Astrocyte of the hippocampus (primary cell): ENCODE results near the gene CD44.
A peak's percentile ranks its signal among the peaks of the same experiment; 100 is the strongest.

Experiments
- DNase-seq: peaks from one replicate; pipeline ENCODE4 v3.0.0; 2011; ENCODE audit warnings: low read depth, low spot score

CD44 gene

DNA sequence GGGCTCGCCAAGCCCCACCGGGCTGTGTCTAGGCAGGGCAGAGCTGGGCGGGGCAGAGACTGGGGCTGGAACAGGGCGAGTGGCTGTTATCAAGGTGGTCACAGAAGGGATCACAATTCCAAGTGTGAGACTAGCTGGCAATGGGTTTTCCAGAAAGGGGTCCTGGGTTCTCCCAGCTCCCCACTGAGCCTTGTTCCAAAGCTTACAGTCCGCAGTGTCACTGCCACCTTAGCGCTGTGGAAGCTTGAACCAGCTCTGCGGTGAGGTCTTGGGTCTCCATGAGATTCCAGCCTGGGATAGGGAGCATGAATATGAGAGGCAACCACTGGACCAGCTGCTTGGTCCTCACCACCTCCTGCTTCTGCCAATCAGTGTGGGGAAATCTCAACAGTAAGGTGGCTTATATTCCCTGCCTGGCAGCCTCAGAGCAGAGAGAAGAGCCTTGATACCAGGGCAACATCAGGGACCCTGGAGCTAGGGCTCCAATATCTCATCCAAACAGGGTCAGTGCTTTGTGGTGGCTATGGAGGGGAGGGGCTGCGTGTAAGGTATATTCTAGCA, 831 bp downstream of the CD44 start:
- peak; percentile 77 for DNase-seq

DNA sequence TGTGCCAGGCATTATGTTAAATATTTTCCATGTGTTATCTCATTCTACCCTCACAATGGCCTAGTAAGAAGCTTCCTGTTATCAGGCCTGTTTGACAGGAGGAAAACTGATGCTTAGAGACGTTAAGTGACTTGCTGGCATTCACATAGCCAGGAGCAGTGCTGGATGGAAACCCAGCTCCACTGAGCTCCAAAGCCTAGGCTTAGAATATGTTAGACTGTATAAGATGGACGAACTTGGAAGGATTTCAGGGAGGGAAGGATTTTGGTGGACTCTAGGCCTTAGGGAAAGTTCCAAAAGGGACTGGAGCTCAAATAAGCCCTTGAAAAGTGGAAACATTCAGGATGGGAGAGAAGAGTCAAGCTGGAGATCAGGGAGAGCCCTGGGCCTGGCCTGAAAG, 2.1 kb downstream of the CD44 start:
- DNase-seq = no peak

DNA sequence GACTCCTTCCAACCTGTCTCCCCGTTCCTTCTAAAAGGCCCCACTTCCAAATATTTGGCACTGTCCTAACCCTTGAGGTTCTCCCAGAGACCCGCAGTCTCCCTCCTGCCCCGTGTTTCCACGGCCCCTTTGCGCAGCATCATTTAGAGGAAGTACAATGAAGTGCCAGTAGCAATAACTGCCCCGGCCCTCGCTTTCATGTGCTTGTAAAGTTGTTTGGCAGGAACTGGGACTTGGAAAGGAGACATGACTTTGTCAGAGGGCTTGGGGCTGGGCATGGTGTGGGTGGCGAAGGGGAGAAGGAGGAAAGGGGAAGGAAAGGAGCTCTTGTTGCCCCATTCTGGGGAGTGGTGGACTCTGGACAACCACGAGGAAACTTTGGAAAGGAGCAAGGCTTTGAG, 2.6 kb downstream of the CD44 start:
- DNase-seq = peak; percentile 35

DNA sequence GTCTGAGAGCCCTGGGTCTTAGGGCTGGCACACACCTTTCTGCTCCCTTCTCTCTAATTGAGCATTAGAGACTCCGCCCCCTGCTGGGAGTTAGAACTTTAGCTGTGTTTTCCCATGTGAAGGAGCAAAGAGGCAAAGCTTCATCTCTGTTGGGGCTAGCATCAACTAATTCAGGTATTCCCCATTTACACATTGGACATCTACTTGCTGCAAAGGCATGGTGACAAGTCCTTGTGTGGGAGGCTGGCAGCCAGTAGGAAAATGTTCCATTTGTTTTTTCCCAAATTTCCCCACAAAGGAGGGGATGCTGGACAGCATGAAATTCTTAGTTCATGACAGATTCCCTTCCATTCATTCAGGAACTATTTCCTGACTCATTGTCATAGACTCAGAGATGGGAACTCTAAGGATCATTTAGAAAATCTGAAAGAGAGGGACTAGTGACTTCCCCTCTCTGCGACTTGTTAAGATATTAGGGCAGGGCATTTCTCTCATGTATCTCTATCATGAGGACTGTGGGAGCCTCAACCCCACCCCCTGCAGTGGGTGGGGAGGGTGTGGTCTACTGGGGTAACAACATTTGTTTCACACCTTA, 3.6 kb downstream of the CD44 start:
- peak; percentile 74 for DNase-seq

DNA sequence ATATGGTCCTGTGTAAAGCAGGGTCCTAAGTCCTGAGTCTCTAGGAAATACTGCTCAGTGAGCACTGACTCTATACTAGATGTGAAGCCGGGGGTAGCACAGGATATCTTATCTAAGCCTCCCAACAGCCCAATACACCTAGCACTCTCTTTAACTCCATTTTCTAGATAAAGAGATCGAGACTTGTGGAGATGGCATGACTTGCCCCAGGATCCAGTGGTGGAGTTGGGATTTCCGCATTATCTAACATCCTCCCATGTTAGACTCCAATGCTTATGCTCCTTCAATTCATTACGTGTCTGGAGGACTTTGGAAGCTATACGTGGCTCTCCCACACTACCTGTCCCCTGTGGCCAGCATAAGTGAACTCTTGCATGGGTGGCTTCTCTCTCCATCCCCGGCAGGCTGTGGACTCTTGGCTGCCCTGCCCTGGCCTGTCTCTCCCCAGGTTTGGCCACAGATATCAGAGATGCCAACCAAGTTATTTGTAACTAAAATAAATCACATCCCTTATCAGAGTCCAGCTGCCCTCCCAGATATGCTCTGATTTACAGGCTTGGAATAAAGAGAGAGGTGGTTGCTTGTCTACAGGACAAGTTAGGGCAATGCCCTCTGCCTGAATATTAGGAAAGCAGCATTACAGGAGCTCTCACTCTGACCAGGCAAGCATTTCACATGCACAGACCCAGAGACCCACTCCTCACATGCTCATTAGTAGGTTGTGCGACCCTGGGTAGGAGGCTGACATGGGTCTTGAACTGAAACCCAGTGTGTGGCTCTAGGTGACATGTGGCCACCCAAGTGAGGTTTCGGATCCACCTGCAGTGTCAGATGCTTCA, 4.5 kb downstream of the CD44 start:
- DNase-seq = no peak

DNA sequence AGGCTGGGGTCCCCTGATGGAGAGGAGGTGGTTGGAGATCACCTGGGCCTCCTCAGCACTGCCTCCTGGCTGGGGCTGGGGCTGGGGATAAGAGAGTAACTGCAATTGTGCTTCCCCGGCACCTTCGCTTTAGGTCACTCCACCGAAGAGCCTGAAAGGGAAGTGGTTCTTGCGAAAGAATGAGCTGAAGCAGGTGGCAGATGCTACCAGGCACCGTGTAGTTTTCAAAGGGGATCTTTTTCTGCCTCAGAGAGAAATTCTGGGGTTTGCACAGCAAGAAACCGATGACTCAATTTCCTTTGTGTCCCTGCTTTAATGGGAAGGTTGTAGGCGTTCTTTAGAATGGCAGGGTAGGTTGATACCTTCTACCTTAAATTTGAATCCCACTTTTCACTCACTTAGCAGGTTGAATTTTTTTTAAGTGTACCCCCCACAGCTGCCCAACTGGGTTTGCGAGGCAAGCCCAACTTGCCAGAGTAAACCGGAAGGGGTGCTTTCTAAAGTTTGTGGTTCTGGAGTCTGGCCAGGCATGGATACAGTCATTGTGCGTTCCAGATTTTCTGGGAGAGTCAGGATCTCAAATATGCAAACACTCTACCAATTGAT, 5.3 kb downstream of the CD44 start:
- DNase-seq = peak; percentile 79

DNA sequence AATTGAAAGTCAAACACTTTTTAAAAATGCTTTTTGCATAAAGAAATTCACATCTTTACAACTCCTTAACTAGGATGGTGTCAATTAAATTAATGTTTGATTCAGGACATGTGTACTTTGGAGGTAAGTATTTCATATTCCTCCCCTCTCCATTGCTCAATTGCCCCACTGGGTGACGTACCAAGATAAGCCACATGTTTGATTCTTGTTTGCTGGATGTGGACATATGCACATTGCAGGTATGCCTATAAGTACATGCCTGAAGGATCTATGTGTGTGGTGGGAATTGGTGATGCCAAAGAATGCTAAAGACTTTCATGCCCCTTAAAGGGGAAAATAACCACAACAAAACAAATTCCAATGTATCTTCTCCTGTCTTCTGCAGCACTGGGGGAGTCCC, 5.8 kb downstream of the CD44 start:
- DNase-seq = peak; percentile 38

DNA sequence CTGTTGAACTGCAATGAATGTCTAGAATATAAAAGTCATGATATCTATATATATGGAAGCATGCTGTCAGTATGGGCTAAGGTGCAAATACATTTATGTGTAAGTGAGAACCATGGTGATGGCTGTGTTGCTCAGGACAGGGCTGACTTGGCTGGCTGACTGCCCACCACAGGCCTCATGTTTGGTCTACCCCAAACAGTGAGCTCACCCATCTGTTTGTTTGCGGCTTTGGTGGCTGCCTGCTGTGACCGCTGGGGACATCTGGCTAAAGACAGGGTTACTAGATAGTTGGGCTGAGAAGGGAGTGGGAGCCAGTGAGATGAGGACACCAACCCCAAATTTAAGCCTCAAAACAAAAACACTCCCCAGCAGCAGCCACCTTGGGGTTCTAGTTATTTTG, 6.3 kb downstream of the CD44 start:
- DNase-seq = peak; percentile 86

DNA sequence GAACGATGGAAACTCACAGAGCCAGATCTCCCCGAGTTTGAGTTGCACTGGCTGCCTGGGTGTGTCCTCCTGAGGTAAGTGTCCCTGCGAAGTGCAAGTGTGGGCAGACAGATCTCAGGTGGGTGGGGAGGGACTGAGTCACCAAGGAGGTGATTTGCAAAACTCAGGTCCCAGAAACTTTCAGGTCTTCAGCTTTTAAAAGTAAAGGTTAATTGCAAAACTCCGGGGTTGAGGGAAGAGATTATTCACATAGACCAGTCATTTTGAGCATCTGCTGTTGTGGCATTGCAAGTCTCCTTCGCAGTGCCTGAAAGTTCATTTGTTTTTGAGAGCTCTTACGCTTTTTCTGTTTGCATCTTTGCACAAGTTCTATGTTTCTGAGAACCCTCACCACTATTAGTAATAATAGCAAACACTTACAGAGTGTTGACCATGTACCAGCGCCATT, 7.1 kb downstream of the CD44 start:
- DNase-seq = no peak

DNA sequence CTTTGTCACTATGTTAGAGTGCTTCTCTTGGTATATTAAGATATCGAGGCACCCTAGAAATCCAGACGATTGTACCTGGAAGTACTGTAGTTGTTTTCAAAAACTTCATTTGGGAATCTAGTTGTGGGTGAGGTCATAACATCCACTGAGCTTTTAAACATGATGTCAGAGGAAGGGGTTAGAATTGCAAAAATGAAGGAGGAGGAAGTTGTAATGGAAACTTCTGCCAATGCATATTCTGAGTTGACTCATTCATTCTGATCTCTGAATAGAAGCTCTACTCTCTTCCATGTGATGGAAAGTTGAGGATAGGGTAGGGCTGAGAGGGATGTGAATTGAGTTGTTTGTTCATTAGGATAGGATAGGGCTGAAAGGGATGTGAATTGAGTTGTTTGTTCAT, 7.7 kb downstream of the CD44 start:
- DNase-seq = peak; percentile 30

DNA sequence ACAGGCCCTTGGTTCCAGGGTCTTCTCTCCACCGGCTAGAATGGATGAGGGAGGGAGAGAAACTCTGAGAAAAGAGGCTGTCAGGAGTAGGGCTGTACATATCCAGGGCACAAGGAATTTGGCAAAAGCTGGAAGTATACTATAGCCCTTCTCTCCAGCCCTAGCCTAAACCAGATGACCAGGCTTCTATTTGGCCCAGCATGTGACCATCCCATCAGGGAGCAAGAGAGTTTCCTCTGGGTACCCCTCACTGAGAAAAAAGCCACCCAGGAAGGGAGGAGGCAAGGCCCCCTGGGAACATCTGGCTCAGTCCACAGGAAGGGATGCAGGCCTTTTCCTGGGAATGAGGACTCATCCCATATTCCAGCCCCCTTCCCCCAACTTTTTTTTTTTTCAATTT, 8.3 kb downstream of the CD44 start:
- no peak for DNase-seq

DNA sequence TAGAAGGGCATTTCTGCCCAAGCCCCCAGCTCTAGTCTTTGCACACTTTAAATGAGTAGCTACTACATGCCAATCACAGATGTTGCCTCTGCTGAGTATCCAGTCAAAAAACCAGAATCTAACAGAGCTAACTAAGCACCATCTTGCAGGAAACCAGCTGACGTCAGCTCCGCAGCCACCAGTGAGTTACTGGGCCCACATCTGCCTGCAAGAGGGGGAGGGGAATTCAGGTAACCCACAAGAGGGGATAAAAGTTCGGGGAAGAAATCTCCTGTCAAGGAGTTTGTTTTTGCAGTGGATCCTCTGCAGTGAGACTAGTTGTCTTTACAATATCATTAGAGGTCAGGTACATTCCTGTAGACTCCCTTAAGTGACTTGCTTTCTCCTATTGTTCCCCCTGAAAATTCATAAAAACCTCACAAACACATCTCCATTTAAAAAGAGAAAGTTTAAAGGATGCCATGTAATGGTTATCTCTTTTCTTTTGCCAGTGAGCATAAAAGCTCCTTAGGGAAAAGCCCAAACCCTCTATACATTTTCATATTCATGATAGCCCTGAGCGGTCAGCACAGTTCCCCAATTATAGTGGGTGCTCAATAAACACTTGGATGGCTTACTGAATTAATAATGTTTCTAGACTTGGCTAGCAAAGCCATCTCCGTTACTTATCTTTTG, 9.3 kb downstream of the CD44 start:
- DNase-seq = no peak

DNA sequence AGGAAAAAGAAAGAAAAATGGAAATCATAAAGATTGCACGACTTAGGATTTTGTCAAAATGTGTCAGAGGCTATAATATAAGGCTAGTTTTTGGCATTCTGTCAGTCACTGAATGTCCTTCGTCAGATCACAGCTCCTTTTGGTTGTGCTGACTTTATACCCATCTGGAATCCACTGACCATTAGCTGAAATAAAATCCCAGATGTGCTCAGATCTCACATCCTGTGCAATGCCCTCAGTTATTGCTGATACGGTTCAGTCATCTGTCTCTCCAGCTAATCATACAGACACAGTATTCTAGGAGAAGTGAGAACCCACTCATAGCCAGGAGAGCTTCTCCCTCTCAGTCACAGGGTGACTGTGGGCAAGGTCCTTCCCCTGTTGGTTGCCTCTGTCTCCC, 11.5 kb downstream of the CD44 start:
- no peak for DNase-seq

DNA sequence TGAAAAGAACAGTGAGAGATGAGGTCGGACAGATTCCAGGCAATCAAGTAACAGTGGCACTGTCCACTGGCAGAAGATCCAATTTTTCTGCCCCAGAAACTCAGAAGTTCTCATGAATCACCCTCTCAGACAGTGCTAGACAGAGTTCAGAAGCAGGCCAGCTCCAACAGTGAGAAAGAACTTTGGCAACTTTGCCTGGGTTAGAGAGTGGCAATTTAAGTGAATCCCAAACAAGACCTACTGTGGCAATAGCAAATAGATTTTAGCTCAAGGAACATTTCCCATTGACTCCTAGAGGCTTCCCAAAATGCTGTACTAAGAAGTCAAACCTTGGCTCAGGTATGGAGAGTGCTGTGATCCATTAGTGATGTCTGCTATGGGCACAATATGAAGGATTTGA, 12.3 kb downstream of the CD44 start:
- peak; percentile 40 for DNase-seq

DNA sequence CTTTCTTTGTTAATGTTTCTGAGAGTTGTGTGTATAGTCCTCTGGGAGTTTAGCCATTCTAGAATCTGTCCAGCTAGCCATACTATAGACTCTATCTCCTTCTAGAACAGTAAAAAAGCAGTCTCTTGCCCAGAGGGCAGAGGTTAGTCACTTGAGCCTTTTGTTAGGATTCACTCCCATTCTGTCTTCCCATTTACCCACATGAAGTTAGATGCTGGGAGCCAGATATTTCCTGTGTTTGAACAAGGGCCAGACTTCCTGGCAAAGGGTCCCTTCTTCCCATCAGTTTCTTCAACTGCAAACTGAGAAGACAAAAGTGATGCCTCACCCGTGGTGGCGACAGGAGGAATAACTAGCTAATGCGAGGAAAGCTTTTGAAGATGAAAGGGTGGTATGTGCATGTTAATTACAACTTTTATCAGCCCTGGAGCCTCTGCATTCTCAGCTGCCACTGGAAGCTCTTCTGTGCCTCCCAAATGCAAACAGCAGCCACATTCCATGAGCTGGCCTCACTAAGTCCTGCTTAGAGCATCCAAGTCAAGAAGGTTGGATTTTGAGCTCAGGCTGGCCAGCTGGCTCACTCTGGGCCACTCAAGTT, 12.8 kb downstream of the CD44 start:
- peak; percentile 23 for DNase-seq

DNA sequence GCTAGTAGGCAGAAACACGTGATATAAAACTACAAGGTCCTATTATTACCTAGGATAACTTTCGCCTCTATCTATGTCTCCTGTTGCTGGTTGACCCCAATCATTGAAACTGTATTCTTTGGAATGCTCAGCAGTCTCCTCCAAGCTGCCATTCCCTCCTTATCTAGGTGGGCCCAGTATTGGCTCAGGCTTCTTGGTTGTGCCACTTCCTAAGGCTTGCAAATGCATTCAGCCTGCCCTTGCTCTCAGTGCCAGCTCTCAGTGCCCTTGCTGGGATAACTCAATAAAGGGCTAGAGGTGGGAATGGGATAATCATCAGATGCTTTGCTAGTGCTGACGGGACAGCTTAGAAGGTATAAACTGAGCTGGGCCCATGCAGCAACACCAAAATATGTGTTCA, 13.6 kb downstream of the CD44 start:
- DNase-seq = no peak

DNA sequence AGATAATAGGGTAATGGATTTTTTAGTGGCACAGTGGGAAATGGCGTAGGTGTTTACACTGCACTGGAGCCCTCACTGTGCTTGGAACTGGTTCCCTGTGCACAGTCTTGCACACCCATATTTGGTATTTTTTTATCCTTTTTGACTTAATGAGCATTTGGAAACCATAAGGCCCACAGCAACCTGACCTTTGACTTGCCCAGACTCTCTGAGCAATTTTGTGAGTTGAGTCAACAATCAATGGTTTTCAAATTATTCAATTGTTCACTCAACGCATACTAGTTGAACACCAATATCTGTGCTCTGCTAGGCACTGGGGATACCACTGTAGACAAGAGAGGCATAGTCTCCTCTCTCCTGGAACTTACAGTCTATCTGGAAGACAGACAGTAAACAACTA, 14.3 kb downstream of the CD44 start:
- DNase-seq = no peak

DNA sequence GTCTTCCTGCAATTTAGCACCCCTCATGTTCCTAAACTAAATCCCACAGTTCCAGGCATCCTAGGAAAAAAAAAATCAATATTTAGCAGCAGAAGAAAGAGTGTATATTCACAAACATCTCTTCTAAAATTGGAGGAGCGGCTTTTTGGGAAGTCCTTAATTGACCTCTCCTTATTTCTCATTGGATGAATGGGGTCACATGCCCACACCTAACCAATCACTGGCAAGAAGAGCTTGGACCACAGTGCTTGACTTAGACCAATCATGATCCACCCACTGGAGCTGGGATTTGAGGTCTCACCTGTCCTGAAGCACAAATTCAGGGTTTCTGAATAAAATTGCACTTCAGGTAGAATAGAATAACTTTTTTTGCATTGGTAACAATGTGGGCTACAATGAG, 16.0 kb downstream of the CD44 start:
- no peak for DNase-seq

DNA sequence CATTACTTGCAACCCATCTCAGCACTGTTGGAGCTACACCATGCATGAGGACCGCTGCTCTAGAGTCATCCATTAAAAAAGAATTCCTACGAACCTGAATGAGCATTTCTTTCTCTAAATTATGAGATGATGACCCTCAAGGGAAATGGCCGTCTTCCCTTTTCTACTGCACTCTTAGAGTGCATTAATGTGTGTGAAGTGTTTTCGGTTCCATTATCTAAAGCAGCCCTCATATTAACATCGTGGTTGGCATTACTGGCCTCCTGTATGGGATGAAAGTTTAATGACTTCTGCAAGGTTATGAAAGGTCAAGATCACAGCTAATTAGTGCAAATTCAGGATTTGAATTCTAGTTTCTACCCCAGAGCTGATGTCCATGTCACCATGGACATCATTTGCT, 16.7 kb downstream of the CD44 start:
- DNase-seq = no peak

DNA sequence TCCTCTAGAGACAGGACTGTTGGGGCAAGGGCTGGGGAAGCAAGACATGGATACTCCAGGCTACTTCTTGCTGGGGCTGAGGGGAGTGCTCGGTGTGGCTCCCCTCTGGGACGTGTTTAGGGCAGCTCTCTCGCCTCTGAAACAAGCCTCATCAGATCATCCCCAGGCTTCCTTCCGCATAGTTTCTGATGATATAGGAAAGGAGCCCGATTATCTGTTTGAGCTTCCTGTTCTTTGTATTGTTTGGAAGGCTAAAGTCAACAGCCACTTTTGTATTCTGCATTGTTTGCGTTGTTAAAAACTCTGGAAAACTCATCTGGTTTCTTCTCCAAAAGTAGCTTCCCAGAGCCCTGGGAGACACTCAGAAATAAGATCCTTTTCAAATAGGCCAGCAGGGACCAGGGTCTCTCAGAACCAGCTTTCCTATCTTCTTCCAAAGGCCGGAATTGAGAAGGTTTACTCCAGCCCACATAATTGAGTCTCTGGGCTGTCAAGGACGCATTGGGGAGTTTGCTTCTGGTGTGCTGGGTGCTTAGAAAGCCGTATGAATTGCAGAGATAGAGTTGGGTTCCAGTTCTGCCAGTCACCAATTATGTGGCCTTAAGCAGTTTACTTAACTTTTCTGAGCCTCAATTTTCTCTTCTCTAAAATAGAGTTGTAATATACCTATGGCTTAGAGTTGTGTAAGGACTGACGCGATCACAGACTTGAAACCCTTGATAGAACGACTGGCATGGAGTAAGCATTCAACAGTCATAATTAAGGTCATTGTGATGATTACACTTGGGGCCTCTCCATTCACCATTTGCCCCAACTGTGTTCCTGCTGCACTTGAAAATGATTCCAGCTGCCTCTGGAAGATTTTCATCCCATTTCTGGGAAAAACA, 19.1 kb downstream of the CD44 start:
- DNase-seq = no peak
